ENCODE data around the gene NEAT1. TPM values are rescaled to one million over a fixed set of nuclear protein-coding genes. Genes with fewer than 3 reads are reported as not detected.
A peak's percentile ranks its signal among the peaks of the same experiment; 100 is the strongest.

NEAT1 gene
- total and polyA plus RNA-seq, 9 of the 15 experiments (the other 6 are each of a cell fraction or from before 2014, with no cell fraction given), result 20.1 to 389 (median 62.8) TPM

DNA sequence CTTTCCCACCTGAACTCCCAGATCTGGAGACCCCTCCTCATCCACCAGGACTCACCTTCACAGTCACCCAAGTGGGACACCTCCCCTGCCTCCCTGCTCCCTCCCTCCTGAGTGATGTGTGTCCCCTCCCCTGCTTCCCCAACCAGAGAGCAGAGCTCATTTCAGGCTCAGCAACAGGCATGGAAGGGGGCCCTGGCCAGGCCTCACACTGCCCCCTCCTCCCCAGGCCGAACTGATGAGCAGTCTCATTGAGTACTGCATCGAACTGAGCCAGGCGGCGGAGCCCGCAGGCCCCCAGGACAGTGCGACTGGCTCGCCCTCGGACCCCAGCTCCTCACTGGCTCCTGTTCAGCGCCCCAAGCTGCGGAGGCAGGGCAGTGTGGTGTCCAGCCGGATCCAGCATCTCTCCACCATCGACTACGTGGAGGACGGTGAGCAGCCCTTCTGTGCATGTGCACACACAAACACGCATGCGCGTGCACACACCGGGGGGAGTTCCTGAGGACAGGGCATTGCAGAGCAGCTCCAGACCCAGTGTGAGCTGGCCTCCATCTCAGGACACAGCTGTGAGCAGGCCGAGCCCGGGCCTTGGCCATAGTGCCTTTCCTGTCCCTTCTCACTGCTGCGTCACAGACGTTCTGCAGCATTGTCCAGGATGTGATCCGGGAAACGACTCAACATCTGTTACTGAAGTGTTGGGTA is 17.8 kb upstream of the NEAT1 start:
- TF ChIP-seq RBFOX2 (IDR thresholded peaks at IDR 0.05; ENCODE audit: low read depth, low read length) (peak; percentile 27; the same call in 1 of the 2 replicates), ASH1L (IDR thresholded peaks at IDR 0.05; ENCODE audit: borderline replicate concordance, low read depth, partially characterized antibody) (no peak)
- H3K4me3 ChIP-seq, result no peak overlapping the region
- H4K20me1 ChIP-seq (replicated peaks; ENCODE audit: control insufficient read depth, insufficient read depth, low read length), result 0 out of 2 replicates have a peak, but pooled peaks cover 4% of the 10 kb centered on the region
- peaks cover 80% of the 10 kb centered on the region for H3K36me3 ChIP-seq (ENCODE audit: control insufficient read depth, insufficient read depth, low read length)
- ATAC-seq (no peak), FAIRE-seq (no peak), DNase-seq (ENCODE audit: extremely low read depth in 1 of 4, low spot score in 3 of 4) (no peak)
- intact Hi-C loops (cut with micrococcal nuclease), result no loop called here
- no peaks in the 10 kb centered on the region for H3K9me1 ChIP-seq (ENCODE audit: control insufficient read depth, insufficient read depth, low read length)
- H2AFZ ChIP-seq (ENCODE audit: low read depth, low read length), result no peak overlapping the region
- H3K9me3 ChIP-seq (replicated peaks; ENCODE audit: control insufficient read depth, insufficient read depth, low read depth, low read length), result no peaks in the 10 kb centered on the region
- H3K4me2 ChIP-seq (ENCODE audit: insufficient read depth, low read length), result no peak overlapping the region
- H3K4me1 ChIP-seq (replicated peaks in 1 of 2; ENCODE audit: control insufficient read depth in 2 of 2, insufficient read depth in 2 of 2, low read length in 2 of 2), result peaks cover 9 to 41% of the 10 kb centered on the region in 2 experiments
- H3K27me3 ChIP-seq (ENCODE audit: control insufficient read depth in 2 of 2, insufficient read depth in 2 of 2, low read length in 2 of 2), result no peaks in the 10 kb centered on the region
- ChIA-PET CTCF (ENCODE audit: low intra/inter-chr PET ratio) (no interaction called here), POLR2A (interaction anchor here (0.5 to 12.2 kb wide), 9 partner anchors 10 to 287 kb away, joined by 3 to 185 read pairs (median 4); partner anchors contain the start of genes MALAT1, NEAT1 and ZNHIT2)
- no peaks in the 10 kb centered on the region for H3K79me2 ChIP-seq (ENCODE audit: control insufficient read depth, insufficient read depth, low read length)
- H3K27ac ChIP-seq (ENCODE audit: extremely low read depth, low read depth, low read length), result no peak overlapping the region
- in situ Hi-C loops (cut with MboI), result no loop called here
- 95% methylated on average over 20 of the region's 24 CpGs for WGBS (ENCODE audit: insufficient coverage, low coverage, missing lambda C conversion rate)
- BruUV-seq (replicated peaks), result no TSS peak
- H3K9ac ChIP-seq (ENCODE audit: insufficient read depth in 1 of 2, low read depth in 2 of 2, low read length in 2 of 2), result peak overlapping the region in 1 of 2 experiments; percentile 74; a peak in 2 of 4 replicates

DNA sequence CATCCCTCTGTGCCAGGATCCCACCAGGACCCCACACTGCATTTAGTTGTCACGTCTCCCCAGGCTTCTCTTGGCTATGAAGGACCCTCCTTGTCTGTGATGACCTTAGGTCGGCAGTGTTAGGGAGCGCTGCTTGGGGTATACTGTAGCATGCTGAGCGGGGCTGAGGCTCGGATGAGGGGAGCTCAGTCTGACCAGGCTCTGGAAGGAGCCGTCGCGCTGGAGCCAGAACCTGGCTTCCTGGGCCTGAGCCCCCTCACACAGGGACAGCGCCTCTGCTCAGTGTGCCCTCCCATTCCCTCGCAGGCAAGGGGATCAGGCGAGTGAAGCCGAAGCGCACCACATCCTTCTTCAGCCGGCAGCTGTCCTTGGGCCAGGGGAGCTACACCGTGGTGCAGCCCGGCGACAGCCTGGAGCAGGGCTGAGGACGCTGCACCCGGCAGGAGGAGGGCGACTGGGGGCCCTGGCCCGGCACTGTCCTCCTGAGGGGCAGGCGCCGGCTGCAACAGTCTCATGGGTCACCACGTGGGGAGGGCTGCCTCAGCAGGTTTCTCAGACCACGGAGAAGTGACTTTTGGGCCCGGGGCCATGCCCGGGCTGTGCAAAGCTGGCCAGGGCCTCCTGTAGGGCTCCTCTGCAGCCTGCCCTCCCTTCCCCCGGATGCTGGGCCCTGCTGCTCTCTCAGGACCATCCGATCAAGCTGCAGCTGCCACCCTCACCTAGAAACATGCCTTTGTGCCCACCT is 11.5 kb upstream of the NEAT1 start:
- H3K79me2 ChIP-seq (ENCODE audit: control insufficient read depth, insufficient read depth, low read length), result peaks cover 3% of the 10 kb centered on the region; the same call in 2 of the 3 replicates
- H3K9ac ChIP-seq (ENCODE audit: insufficient read depth in 1 of 2, low read depth in 2 of 2, low read length in 2 of 2), result peak overlapping the region in 1 of 2 experiments; percentile 35; a peak in 2 of 4 replicates
- no peak overlapping the region for H3K4me3 ChIP-seq
- CTCF ChIA-PET (ENCODE audit: low intra/inter-chr PET ratio), result no interaction called here
- H2AFZ ChIP-seq (ENCODE audit: low read depth, low read length), result no peak overlapping the region
- no peak overlapping the region for H3K4me2 ChIP-seq (ENCODE audit: insufficient read depth, low read length)
- peaks cover 6 to 22% of the 10 kb centered on the region in 2 experiments; a peak in 4 of 5 replicates for H3K4me1 ChIP-seq (replicated peaks in 1 of 2; ENCODE audit: control insufficient read depth in 2 of 2, insufficient read depth in 2 of 2, low read length in 2 of 2)
- BruUV-seq (replicated peaks), result no TSS peak
- in situ Hi-C loops (cut with MboI) (no loop called here), intact Hi-C loops (cut with micrococcal nuclease) (no loop called here)
- DNase-seq (ENCODE audit: extremely low read depth in 1 of 4, low spot score in 3 of 4) (no peak), FAIRE-seq (no peak), ATAC-seq (no peak)
- no peak overlapping the region for H3K27ac ChIP-seq (ENCODE audit: extremely low read depth, low read depth, low read length)
- H4K20me1 ChIP-seq (replicated peaks; ENCODE audit: control insufficient read depth, insufficient read depth, low read length), result no peaks in the 10 kb centered on the region
- H3K36me3 ChIP-seq (ENCODE audit: control insufficient read depth, insufficient read depth, low read length), result peaks cover 54% of the 10 kb centered on the region; the same call in 2 of the 3 replicates
- H3K27me3 ChIP-seq (ENCODE audit: control insufficient read depth in 2 of 2, insufficient read depth in 2 of 2, low read length in 2 of 2), result no peaks in the 10 kb centered on the region
- 89% methylated on average over 28 of the region's 29 CpGs for WGBS (ENCODE audit: insufficient coverage, low coverage, missing lambda C conversion rate)
- TF ChIP-seq SP2 (IDR thresholded peaks at IDR 0.05; ENCODE audit: extremely low read depth, low read depth, low read length, poor library complexity, severe bottlenecking), result no peak
- TF ChIP-seq KAT2B (IDR thresholded peaks at IDR 0.05; ENCODE audit: low read depth, low read length), result no peak
- peak; percentile 66 for TF ChIP-seq POLR2G (IDR thresholded peaks at IDR 0.05; ENCODE audit: low read depth, low read length)
- peak; percentile 26; the same call in 1 of the 2 replicates for TF ChIP-seq RBFOX2 (IDR thresholded peaks at IDR 0.05; ENCODE audit: low read depth, low read length)
- no peak for TF ChIP-seq SLC30A9 (CRISPR knock-in tag; IDR thresholded peaks at IDR 0.05)
- TF ChIP-seq L3MBTL2 (IDR thresholded peaks at IDR 0.05), result no peak
- POLR2A ChIA-PET, result interaction anchor here (0.7 to 3.7 kb wide), 7 partner anchors 8 to 96 kb away, joined by 3 to 41 read pairs (median 5); partner anchors contain the start of genes MALAT1 and NEAT1
- H3K9me1 ChIP-seq (ENCODE audit: control insufficient read depth, insufficient read depth, low read length), result no peaks in the 10 kb centered on the region
- no peaks in the 10 kb centered on the region for H3K9me3 ChIP-seq (replicated peaks; ENCODE audit: control insufficient read depth, insufficient read depth, low read depth, low read length)

All from K562 (cell line).